HG02885 (cell line): ENCODE results near the gene AXDND1.
"Not testable (repeated sequence)": the region's sequence is repeated elsewhere in the genome, so short reads cannot be mapped to it uniquely, and the experiment has no call there.

Source experiments
- ATAC-seq: cut with Tn5 transposase; IDR thresholded peaks from one replicate; pipeline ENCODE4 v1.9.1; 2021; ENCODE audit warnings: mild to moderate bottlenecking; ENCODE audit not compliant: unreplicated experiment, poor library complexity

The AXDND1 gene

GRCh38 chr1:179365342-179366092 lies at the start of gene AXDND1:
AXDND1 (plus strand) TSS chr1:179365971; CDS start chr1:179366510, 539 bp downstream.
- ATAC-seq: peak; percentile 95

- ATAC-seq: no peak
Measured at GRCh38 chr1:179318491-179318890, 47.3 kb upstream of the AXDND1 start.

- ATAC-seq: no peak
Measured at GRCh38 chr1:179321533-179322216, 44.1 kb upstream of the AXDND1 start.

- no peak for ATAC-seq
Measured at GRCh38 chr1:179322557-179322956, 43.2 kb upstream of the AXDND1 start.

- ATAC-seq: no peak
Measured at GRCh38 chr1:179323436-179323835, 42.3 kb upstream of the AXDND1 start.

- ATAC-seq: no peak
Measured at GRCh38 chr1:179325836-179326235, 39.9 kb upstream of the AXDND1 start.

GRCh38 chr1:179326746-179327145 lies 39.0 kb upstream of the AXDND1 start:
- ATAC-seq: no peak

GRCh38 chr1:179327196-179327595 lies 38.6 kb upstream of the AXDND1 start:
- no peak for ATAC-seq

- no peak for ATAC-seq
Measured at GRCh38 chr1:179327679-179328078, 38.1 kb upstream of the AXDND1 start.

- ATAC-seq: no peak
Measured at GRCh38 chr1:179329862-179330261, 35.9 kb upstream of the AXDND1 start.

GRCh38 chr1:179334440-179334839 lies 31.3 kb upstream of the AXDND1 start:
- no peak for ATAC-seq

- no peak for ATAC-seq
Measured at GRCh38 chr1:179337288-179337687, 28.5 kb upstream of the AXDND1 start.

GRCh38 chr1:179337942-179338560 lies 27.7 kb upstream of the AXDND1 start:
- no peak for ATAC-seq

GRCh38 chr1:179340918-179341317 lies 24.9 kb upstream of the AXDND1 start:
- no peak for ATAC-seq

- ATAC-seq: no peak
Measured at GRCh38 chr1:179341943-179342547, 23.7 kb upstream of the AXDND1 start.

GRCh38 chr1:179342740-179343404 lies 22.9 kb upstream of the AXDND1 start:
- no peak for ATAC-seq

- ATAC-seq: no peak
Measured at GRCh38 chr1:179351281-179351680, 14.5 kb upstream of the AXDND1 start.

GRCh38 chr1:179352236-179352635 lies 13.5 kb upstream of the AXDND1 start:
- no peak for ATAC-seq

GRCh38 chr1:179353546-179353945 lies 12.2 kb upstream of the AXDND1 start:
- no peak for ATAC-seq

GRCh38 chr1:179361631-179362030 lies 4.1 kb upstream of the AXDND1 start:
- not testable (repeated sequence) for ATAC-seq
